ENCODE results near the gene ECEL1. TPM values are rescaled to one million over a fixed set of nuclear protein-coding genes. Genes with fewer than 3 reads are reported as not detected.

The ECEL1 gene
- total RNA-seq, 6 experiments from 2014 or later, result 0.22 to 1.3 (median 0.83) TPM; not detected in 2

GRCh38 chr2:232480201-232481190 is 7.1 kb downstream of the ECEL1 start:
- Histone ChIP-seq H3K36me3 (no peaks in the 10 kb centered on the region), H3K4me3 (no peak overlapping the region), H3K9me3 (no peaks in the 10 kb centered on the region), H3K4me1 (no peaks in the 10 kb centered on the region), H3K27me3 (peaks cover 0 to 4% of the 10 kb centered on the region in 2 donors), H3K27ac (no peak overlapping the region)
- TF ChIP-seq CTCF (IDR thresholded peaks at IDR 0.05) (no peak), POLR2A (IDR thresholded peaks at IDR 0.05) (no peak)
- DNase-seq (peak in 2 of 3 donors; percentile 13 to 44), ATAC-seq (no peak)
- intact Hi-C loops (cut with DNase I), result no loop called here
- no CpG with 5 or more reads among the region's 26 CpGs for WGBS (ENCODE audit: insufficient coverage, low coverage, low lambda C conversion rate, missing lambda C conversion rate)

GRCh38 chr2:232479341-232480200 is 8.1 kb downstream of the ECEL1 start:
- intact Hi-C loops (cut with DNase I), result no loop called here
- Histone ChIP-seq H3K27me3 (no peaks in the 10 kb centered on the region), H3K4me1 (no peaks in the 10 kb centered on the region), H3K36me3 (no peaks in the 10 kb centered on the region), H3K9me3 (no peaks in the 10 kb centered on the region), H3K4me3 (no peak overlapping the region), H3K27ac (no peak overlapping the region)
- DNase-seq (peak in 2 of 3 donors; percentile 14 to 47), ATAC-seq (no peak)
- no peak for TF ChIP-seq CTCF (IDR thresholded peaks at IDR 0.05)
- TF ChIP-seq POLR2A (IDR thresholded peaks at IDR 0.05), result no peak
- WGBS (ENCODE audit: insufficient coverage, low coverage, low lambda C conversion rate, missing lambda C conversion rate), result 67% methylated on average over 6 of the region's 21 CpGs

- ATAC-seq (no peak), DNase-seq (peak in 2 of 3 donors; percentile 14 to 47)
- H3K27ac ChIP-seq, result no peak overlapping the region
- no peaks in the 10 kb centered on the region for H3K9me3 ChIP-seq
- H3K36me3 ChIP-seq, result no peaks in the 10 kb centered on the region
- TF ChIP-seq CTCF (IDR thresholded peaks at IDR 0.05), result no peak
- no peak overlapping the region for H3K4me3 ChIP-seq
- H3K27me3 ChIP-seq, result no peaks in the 10 kb centered on the region
- intact Hi-C loops (cut with DNase I), result no loop called here
- no CpG with 5 or more reads among the region's 19 CpGs for WGBS (ENCODE audit: insufficient coverage, low coverage, low lambda C conversion rate, missing lambda C conversion rate)
- H3K4me1 ChIP-seq, result no peaks in the 10 kb centered on the region
These were observed 8.9 kb downstream of the ECEL1 start for GRCh38 chr2:232478571-232479340.

Data from right lobe of liver (tissue), 6 donors.